Psoas muscle (tissue), 8 donors: ENCODE data around the gene MOB3B. TPM values are rescaled to one million over a fixed set of nuclear protein-coding genes. Genes with fewer than 3 reads are reported as not detected.

Experiments used
- ATAC-seq, 4 donors: fragments of 200-7000 bp; cut with Tn5 transposase; one replicate each; pipeline ENCODE4 v1.9.1; 2020; ENCODE audit warnings: moderate library complexity in 3 of 4, mild to moderate bottlenecking in 2 of 4
- DNase-seq, 2 donors: peaks; one replicate each; pipeline ENCODE4 v3.0.0-alpha.2; 2020
- H3K27ac ChIP-seq: fragments of 200-600 bp; one replicate; pipeline ENCODE4 v1.8.0; 2022
- H3K27me3 ChIP-seq, 3 donors: fragments of 200-600 bp in 1 of 3; one replicate each; pipeline versions ENCODE4 v1.6.1 to v1.8.0; 2013 to 2022; ENCODE audit warnings: low read length in 2 of 3, mild to moderate bottlenecking in 2 of 3, moderate library complexity in 1 of 3; ENCODE audit not compliant: insufficient read depth in 3 of 3
- H3K36me3 ChIP-seq, 2 donors: fragments of 200-600 bp in 1 of 2; one replicate each; pipeline versions ENCODE4 v1.6.1 to v1.8.0; 2013 to 2022; ENCODE audit warnings: low read depth in 1 of 2, mild to moderate bottlenecking in 1 of 2, moderate library complexity in 1 of 2; ENCODE audit not compliant: insufficient read depth in 1 of 2
- H3K4me1 ChIP-seq: fragments of 200-600 bp; one replicate; pipeline ENCODE4 v1.8.0; 2022
- H3K4me3 ChIP-seq: fragments of 200-600 bp; one replicate; pipeline ENCODE4 v1.8.0; 2022; ENCODE audit warnings: mild to moderate bottlenecking
- H3K9me3 ChIP-seq: fragments of 200-600 bp; one replicate; pipeline ENCODE4 v1.8.0; 2022
- WGBS, 3 donors: extraction: QIAGEN DNeasy Blood & Tissue Kit; methylation state at CpG; one replicate each; pipeline versions ENCODE4 v1.1.6 to v1.1.7; 2013; 5-methylcytosine and 5-hydroxymethylcytosine counted together
- intact Hi-C, 2 donors: fragments of 100-400 bp; cut with DNase I; formaldehyde crosslinking; loops; one replicate each; pipeline versions ENCODE4 v1.11.0 to v1.14.2; 2022
- polyA plus RNA-seq, 3 donors: library from polyadenylated mRNA; stranded (reverse); fragments of 200-250 nt; gene quantifications; one replicate each; pipeline ENCODE4 v1.2.3, GENCODE V29; 2013
- total RNA-seq, 4 donors: library from RNA; stranded (reverse); fragmentation: NEBNext Ultra II Directional in 2 of 4; extraction: Animal tissue kit (Norgen Biotek cat#: 25700) in 2 of 4; gene quantifications; one replicate each; pipeline versions ENCODE4 v1.2.1 to v1.2.4, GENCODE V29; 2021 to 2023
- TF ChIP-seq, protein P1 (sequence below): fragments of 200-600 bp; IDR thresholded peaks from one replicate; pipeline ENCODE4 v1.8.0; 2022; ENCODE audit warnings: antibody characterized with exemption
- donor health status: healthy with polysubstance abuse.
- donor health status: DM: no; HTN: no; CAD: no; lungs with moderate emphysema.
- donor health status: Bipolar disorder and iron deficiency.
- donor health status: healthy.
- donor health status: DM: yes; HTN: yes; CAD: no.
- donor health status: DM: no; HTN: no; CAD: no.
- donor health status: DM: no; HTN: no; CAD: no.
- donor health status: DM: yes; HTN: yes; CAD: no.

Gene MOB3B
- total and polyA plus RNA-seq, 7 donors: 0.57 to 4.5 (median 1.8) TPM

DNA sequence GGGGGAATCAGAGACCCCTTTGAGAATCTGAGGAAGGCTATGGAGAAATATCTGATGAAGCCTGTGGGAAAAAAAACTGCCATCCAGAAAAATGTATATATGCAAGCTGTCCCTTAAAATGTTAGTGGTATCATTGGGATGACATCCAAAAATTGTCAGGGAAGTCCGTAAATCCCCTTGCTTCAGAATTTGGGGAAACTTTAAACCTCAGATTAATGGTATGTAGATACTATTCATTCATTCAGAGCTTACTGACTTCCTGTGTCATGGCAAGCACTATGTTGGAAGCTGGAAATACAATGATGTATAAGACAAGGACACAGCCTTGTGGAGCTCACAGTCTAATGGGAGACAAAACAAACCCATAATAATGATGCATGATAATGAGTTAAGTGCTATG, 10.9 kb upstream of the MOB3B start:
- no peaks in the 10 kb centered on the region for H3K27me3 ChIP-seq
- TF ChIP-seq, protein P1, sequence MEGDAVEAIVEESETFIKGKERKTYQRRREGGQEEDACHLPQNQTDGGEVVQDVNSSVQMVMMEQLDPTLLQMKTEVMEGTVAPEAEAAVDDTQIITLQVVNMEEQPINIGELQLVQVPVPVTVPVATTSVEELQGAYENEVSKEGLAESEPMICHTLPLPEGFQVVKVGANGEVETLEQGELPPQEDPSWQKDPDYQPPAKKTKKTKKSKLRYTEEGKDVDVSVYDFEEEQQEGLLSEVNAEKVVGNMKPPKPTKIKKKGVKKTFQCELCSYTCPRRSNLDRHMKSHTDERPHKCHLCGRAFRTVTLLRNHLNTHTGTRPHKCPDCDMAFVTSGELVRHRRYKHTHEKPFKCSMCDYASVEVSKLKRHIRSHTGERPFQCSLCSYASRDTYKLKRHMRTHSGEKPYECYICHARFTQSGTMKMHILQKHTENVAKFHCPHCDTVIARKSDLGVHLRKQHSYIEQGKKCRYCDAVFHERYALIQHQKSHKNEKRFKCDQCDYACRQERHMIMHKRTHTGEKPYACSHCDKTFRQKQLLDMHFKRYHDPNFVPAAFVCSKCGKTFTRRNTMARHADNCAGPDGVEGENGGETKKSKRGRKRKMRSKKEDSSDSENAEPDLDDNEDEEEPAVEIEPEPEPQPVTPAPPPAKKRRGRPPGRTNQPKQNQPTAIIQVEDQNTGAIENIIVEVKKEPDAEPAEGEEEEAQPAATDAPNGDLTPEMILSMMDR: no peak
- H3K9me3 ChIP-seq: no peaks in the 10 kb centered on the region
- 18 to 51% (median 22%) methylated on average over 1 of the region's 1 CpG for WGBS, 3 donors
- DNase-seq (no peak), ATAC-seq (no peak)
- peaks cover 66% of the 10 kb centered on the region for H3K4me1 ChIP-seq
- peak overlapping the region; percentile 92 for H3K27ac ChIP-seq
- intact Hi-C loops: no loop called here
- H3K4me3 ChIP-seq: no peak overlapping the region
- no peaks in the 10 kb centered on the region for H3K36me3 ChIP-seq

GRCh38 chr9:27539479-27540441, 10.1 kb upstream of the MOB3B start:
- 17 to 35% (median 27%) methylated on average over 5 of the region's 5 CpGs for WGBS, 3 donors
- no peaks in the 10 kb centered on the region for H3K36me3 ChIP-seq
- no peak overlapping the region for H3K4me3 ChIP-seq
- H3K9me3 ChIP-seq: no peaks in the 10 kb centered on the region
- peak; percentile 32 to 71 for DNase-seq
- TF ChIP-seq, protein P1: no peak
- intact Hi-C loops: no loop called here
- peaks cover 59% of the 10 kb centered on the region for H3K4me1 ChIP-seq
- peak overlapping the region; percentile 92 for H3K27ac ChIP-seq
- peak; percentile 71 to 79 (median 75) for ATAC-seq
- H3K27me3 ChIP-seq: no peaks in the 10 kb centered on the region

- peaks cover 59% of the 10 kb centered on the region for H3K4me1 ChIP-seq
- TF ChIP-seq, protein P1: no peak
- no peak overlapping the region for H3K4me3 ChIP-seq
- DNase-seq (no peak), ATAC-seq (no peak)
- peak overlapping the region; percentile 92 for H3K27ac ChIP-seq
- no peaks in the 10 kb centered on the region for H3K9me3 ChIP-seq
- 83 to 89% (median 87%) methylated on average over 3 of the region's 3 CpGs for WGBS, 3 donors
- no peaks in the 10 kb centered on the region for H3K27me3 ChIP-seq
- intact Hi-C loops: no loop called here
- no peaks in the 10 kb centered on the region for H3K36me3 ChIP-seq
Observed at GRCh38 chr9:27538647-27539046, 9.0 kb upstream of the MOB3B start.

- no peak for DNase-seq
- Histone ChIP-seq H3K27ac (no peak overlapping the region), H3K4me1 (peaks cover 51% of the 10 kb centered on the region), H3K36me3 (no peaks in the 10 kb centered on the region), H3K27me3 (no peaks in the 10 kb centered on the region), H3K9me3 (no peaks in the 10 kb centered on the region), H3K4me3 (no peak overlapping the region)
- ATAC-seq: no peak
- intact Hi-C loops: no loop called here
- TF ChIP-seq, protein P1: no peak
- WGBS, 3 donors: 29 to 52% (median 42%) methylated on average over 1 of the region's 1 CpG
Observed at GRCh38 chr9:27537756-27538155, 8.1 kb upstream of the MOB3B start.
